Measurements from ENCODE around the gene KIRREL3.

The KIRREL3 gene

GRCh38 chr11:126700768-126701519 is 299.6 kb downstream of the KIRREL3 start:
- no peak for DNase-seq

- DNase-seq: no peak
Observed at GRCh38 chr11:126698576-126698975, 302.0 kb downstream of the KIRREL3 start.

- DNase-seq: no peak
Observed at GRCh38 chr11:126697936-126698335, 302.6 kb downstream of the KIRREL3 start.

GRCh38 chr11:126696982-126697381 is 303.6 kb downstream of the KIRREL3 start:
- no peak for DNase-seq

- DNase-seq: no peak
Observed at GRCh38 chr11:126695293-126695692, 305.3 kb downstream of the KIRREL3 start.

- DNase-seq: no peak
Observed at GRCh38 chr11:126694065-126694625, 306.4 kb downstream of the KIRREL3 start.

GRCh38 chr11:126687477-126687876 is 313.1 kb downstream of the KIRREL3 start:
- no peak for DNase-seq

GRCh38 chr11:126686938-126687337 is 313.6 kb downstream of the KIRREL3 start:
- no peak for DNase-seq

- no peak for DNase-seq
Observed at GRCh38 chr11:126683766-126684728, 316.5 kb downstream of the KIRREL3 start.

GRCh38 chr11:126682590-126682989 is 318.0 kb downstream of the KIRREL3 start:
- no peak for DNase-seq

- no peak for DNase-seq
Observed at GRCh38 chr11:126680700-126681099, 319.9 kb downstream of the KIRREL3 start.

- no peak for DNase-seq
Observed at GRCh38 chr11:126680131-126680530, 320.4 kb downstream of the KIRREL3 start.

GRCh38 chr11:126679033-126679432 is 321.5 kb downstream of the KIRREL3 start:
- no peak for DNase-seq

- no peak for DNase-seq
Observed at GRCh38 chr11:126676536-126676935, 324.0 kb downstream of the KIRREL3 start.

GRCh38 chr11:126673319-126673718 is 327.3 kb downstream of the KIRREL3 start:
- DNase-seq: no peak

GRCh38 chr11:126669416-126669815 is 331.2 kb downstream of the KIRREL3 start:
- DNase-seq: no peak

- DNase-seq: no peak
Observed at GRCh38 chr11:126664643-126665042, 335.9 kb downstream of the KIRREL3 start.

GRCh38 chr11:126663749-126664592 is 336.6 kb downstream of the KIRREL3 start:
- DNase-seq: no peak

GRCh38 chr11:126662035-126662790 is 338.4 kb downstream of the KIRREL3 start:
- no peak for DNase-seq

GRCh38 chr11:126660761-126661425 is 339.7 kb downstream of the KIRREL3 start:
- no peak for DNase-seq

- DNase-seq: no peak
Observed at GRCh38 chr11:126660321-126660720, 340.2 kb downstream of the KIRREL3 start.
